ENCODE data around the gene LHPP. TPM values are rescaled to one million over a fixed set of nuclear protein-coding genes. Genes with fewer than 3 reads are reported as not detected.

Gene LHPP
- total RNA-seq, 1 donor = 12.5 TPM

DNA sequence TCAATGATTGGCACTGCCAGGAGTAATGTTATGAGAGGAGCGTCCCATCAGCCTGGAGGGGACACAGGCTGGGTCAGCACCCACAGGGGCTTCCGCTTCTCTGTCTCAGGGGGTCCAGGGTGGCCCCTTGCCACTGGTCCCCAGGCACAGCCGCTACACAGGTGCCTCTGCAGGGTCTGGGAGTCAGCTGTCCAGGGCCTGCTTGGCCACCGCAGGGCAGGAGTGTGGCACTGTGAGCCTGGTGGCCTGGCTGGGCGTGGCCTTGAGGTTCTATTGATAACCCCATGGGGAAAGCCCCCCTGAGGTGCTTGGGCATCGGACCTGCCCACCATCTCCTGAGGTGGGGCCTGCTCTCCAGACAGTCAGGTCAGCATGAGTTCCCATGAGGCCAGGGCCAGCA is 136.6 kb downstream of the LHPP start:
- H3K4me3 ChIP-seq (ENCODE audit: low read depth, low read length) = no peak overlapping the region
- TF ChIP-seq, protein P1, sequence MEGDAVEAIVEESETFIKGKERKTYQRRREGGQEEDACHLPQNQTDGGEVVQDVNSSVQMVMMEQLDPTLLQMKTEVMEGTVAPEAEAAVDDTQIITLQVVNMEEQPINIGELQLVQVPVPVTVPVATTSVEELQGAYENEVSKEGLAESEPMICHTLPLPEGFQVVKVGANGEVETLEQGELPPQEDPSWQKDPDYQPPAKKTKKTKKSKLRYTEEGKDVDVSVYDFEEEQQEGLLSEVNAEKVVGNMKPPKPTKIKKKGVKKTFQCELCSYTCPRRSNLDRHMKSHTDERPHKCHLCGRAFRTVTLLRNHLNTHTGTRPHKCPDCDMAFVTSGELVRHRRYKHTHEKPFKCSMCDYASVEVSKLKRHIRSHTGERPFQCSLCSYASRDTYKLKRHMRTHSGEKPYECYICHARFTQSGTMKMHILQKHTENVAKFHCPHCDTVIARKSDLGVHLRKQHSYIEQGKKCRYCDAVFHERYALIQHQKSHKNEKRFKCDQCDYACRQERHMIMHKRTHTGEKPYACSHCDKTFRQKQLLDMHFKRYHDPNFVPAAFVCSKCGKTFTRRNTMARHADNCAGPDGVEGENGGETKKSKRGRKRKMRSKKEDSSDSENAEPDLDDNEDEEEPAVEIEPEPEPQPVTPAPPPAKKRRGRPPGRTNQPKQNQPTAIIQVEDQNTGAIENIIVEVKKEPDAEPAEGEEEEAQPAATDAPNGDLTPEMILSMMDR (IDR thresholded peaks at IDR 0.05; ENCODE audit: insufficient read depth, low read depth, low read length) = no peak
- no peak for DNase-seq (ENCODE audit: low read depth)

DNA sequence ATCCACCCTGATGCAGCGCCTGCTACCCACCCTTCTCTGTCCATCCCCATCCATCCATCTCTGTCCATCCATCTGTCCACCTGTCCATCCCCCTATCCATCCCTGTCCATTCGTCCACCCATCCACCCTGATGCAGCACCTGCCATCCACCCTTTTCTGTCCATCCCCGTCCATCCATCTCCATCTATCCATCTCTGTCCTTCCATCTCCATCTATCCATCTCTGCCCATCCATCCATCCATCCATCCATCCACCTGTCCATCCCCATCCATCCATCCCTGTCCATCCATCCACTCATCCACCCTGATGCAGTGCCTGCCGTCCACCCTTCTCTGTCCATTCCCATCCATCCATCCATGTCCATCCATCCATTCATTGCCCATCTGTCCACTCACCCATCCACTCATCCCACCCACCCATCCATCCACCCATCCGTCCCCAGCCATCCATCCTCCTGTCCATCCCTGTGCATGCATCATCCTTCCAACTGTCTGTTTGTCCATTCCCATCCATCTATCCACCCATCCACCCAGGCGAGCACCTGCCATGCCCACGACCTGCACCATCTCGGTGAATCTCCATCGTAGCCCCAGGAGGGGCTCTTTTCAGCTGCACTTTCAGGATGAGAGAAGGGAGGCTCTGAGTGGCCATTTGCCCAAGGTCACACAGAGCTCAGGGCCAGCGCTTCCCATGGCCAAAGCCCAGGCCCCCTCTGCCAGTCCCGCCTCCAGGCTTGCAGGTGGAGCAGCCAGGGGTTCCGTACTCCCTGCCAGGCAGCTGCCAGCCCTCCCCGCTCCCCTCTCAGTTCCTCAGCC is 137.4 kb downstream of the LHPP start:
- DNase-seq (ENCODE audit: low read depth) = no peak
- no peak overlapping the region for H3K4me3 ChIP-seq (ENCODE audit: low read depth, low read length)
- TF ChIP-seq, protein P1 (IDR thresholded peaks at IDR 0.05; ENCODE audit: insufficient read depth, low read depth, low read length) = no peak

DNA sequence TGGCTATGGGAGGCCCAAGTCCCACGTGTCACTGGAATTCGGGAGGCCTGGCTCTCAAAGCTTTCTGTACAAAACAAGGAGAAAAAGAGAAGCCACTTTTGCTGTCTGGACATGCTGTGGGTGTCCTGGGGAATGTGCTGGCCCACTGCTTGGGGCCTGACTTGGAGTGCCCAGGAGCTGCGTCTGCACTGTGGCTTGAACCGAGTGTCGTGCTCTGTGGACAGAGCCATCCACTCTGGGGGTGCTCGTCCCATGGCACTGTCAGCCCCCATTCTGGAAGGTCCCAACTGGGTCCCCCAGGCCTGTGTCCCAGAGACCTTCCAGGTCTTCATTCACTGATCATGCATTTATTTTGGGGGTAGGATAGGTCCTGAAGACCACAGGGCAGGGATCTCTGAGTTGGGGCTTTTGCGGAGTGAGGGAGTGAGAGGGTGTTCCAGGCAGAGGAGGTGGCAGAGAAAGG is 138.0 kb downstream of the LHPP start:
- no peak overlapping the region for H3K4me3 ChIP-seq (ENCODE audit: low read depth, low read length)
- DNase-seq (ENCODE audit: low read depth) = no peak
- TF ChIP-seq, protein P1 (IDR thresholded peaks at IDR 0.05; ENCODE audit: insufficient read depth, low read depth, low read length) = no peak

DNA sequence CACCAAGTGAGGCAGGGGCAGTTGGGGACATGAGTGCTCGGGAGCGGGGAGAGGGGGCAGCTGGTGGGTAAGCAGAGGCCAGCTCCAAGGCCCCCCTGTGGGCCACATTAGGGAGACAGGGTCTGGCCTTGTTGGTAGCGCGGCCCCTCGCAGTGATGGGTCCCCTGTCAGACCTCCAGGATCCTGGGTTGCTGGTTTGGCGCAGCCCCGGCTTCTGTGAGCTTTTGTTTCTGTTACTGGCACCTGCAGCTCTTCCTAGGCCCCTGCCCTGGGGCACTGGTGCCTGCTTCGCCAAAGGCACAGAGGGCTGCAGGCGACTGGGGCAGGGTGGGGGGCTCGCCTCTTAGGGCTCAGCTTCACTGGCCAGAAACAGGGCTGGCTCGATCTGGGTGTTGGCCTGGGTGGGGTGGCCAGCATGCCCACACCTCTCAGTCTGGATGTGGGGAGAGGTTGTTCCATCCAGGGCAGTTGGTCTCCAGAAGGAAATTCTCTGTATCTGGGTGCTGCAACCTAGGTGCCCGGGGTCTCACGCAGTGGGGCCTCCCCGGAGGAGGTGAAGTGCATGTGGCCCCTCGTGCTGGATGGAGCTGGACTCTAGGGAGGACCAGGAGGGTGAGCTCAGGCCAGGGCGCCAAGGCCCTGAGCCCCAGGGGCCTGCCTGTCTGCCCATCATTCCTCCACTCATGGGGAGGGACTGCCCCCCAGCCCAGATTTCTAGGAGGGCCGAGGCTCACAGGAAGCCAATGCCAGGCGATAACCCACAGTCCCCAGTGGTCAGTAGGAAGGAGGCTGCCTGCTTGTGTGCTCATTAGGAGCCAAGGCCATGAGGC is 138.6 kb downstream of the LHPP start:
- DNase-seq (ENCODE audit: low read depth) = no peak
- no peak overlapping the region for H3K4me3 ChIP-seq (ENCODE audit: low read depth, low read length)
- TF ChIP-seq, protein P1 (IDR thresholded peaks at IDR 0.05; ENCODE audit: insufficient read depth, low read depth, low read length) = no peak

DNA sequence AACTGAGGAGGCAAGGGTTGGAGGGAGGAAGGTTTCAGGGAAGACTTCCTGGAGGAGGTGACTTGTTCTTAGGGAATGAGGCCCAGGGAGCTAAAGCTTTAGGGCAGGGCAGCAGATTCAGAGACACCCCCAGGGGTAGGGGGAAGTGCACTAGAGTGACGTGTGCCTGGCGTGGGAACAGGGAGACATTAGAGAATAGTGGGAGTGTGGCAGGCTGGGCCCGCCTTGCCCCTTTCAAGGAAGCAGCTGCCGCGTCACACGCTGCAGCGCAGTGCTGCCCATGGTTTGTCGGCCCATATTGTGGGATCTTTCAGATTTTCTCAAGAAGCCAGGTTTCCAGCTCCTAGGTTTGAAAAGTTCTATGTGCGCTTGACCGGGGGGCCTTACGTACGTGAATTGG is 139.4 kb downstream of the LHPP start:
- TF ChIP-seq, protein P1 (IDR thresholded peaks at IDR 0.05; ENCODE audit: insufficient read depth, low read depth, low read length) = no peak
- H3K4me3 ChIP-seq (ENCODE audit: low read depth, low read length) = no peak overlapping the region
- no peak for DNase-seq (ENCODE audit: low read depth)

DNA sequence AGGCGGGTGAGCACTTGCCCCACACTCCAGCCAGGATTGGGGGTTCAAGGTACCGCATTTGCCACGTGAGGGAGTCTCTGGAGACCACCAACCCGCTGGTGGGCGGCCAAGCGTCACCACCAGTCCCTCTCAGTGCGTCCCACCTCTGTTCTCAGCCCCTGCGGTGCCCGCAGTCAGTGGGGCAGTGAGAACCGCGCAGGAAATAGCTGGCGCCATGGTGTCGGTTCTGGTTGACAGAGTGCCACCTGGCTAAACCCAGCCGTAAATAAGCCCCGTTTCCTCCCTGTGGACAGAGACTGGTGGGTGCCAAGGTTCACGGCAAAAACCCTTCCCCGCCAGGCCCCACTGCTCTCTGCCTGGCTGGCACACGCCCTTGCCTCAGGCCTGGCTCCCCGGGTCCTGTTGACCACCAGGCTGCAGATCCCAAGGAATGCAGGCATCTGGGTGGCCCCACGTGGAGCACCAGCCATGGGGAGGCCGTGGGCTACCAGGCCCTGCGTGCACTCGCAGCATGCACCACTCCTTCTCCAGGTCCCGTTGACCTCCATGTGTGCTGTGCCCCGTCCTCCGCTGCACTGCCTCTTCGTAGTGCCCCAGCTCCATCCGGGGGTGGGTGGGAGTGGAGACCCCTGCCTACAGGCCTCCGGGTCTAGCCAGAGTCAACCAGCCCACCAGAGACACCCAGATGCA is 140.0 kb downstream of the LHPP start:
- TF ChIP-seq, protein P1 (IDR thresholded peaks at IDR 0.05; ENCODE audit: insufficient read depth, low read depth, low read length) = no peak
- H3K4me3 ChIP-seq (ENCODE audit: low read depth, low read length) = no peak overlapping the region
- no peak for DNase-seq (ENCODE audit: low read depth)

Data from fibroblast of villous mesenchyme (primary cell).